GM10266 (cell line): ENCODE data around the gene NTM.

ENCODE experiments used
- DNase-seq: peaks from one replicate; pipeline ENCODE4 v3.0.0; 2012; ENCODE audit errors: extremely low spot score
- TF ChIP-seq, protein P1 (sequence below): IDR thresholded peaks from 2 replicates; pipeline ENCODE4 v1.5.1; 2012; ENCODE audit warnings: mild to moderate bottlenecking, low read depth; ENCODE audit not compliant: control insufficient read depth, insufficient read depth; ENCODE audit errors: missing control alignments

NTM gene

DNA sequence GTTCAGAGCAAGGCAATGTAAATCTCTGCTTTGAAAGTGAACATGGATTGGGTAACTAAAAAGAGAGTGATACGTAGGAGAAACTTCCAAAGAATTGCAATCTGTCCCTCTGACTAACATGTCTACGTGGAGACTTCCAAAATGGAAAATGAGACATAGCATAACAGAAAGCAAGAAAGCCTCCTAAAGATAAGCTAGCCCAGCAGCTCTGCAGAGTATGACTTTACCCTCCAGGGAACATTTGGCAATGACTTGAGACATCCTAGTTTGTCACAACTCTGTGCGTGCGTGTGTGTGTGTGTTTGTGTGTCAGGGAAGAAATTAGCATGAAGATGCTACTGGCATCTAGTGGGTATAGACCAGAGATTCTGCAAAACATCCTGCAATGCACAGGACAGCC is 817.4 kb downstream of the NTM start:
- TF ChIP-seq, protein P1, sequence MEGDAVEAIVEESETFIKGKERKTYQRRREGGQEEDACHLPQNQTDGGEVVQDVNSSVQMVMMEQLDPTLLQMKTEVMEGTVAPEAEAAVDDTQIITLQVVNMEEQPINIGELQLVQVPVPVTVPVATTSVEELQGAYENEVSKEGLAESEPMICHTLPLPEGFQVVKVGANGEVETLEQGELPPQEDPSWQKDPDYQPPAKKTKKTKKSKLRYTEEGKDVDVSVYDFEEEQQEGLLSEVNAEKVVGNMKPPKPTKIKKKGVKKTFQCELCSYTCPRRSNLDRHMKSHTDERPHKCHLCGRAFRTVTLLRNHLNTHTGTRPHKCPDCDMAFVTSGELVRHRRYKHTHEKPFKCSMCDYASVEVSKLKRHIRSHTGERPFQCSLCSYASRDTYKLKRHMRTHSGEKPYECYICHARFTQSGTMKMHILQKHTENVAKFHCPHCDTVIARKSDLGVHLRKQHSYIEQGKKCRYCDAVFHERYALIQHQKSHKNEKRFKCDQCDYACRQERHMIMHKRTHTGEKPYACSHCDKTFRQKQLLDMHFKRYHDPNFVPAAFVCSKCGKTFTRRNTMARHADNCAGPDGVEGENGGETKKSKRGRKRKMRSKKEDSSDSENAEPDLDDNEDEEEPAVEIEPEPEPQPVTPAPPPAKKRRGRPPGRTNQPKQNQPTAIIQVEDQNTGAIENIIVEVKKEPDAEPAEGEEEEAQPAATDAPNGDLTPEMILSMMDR, result no peak

DNA sequence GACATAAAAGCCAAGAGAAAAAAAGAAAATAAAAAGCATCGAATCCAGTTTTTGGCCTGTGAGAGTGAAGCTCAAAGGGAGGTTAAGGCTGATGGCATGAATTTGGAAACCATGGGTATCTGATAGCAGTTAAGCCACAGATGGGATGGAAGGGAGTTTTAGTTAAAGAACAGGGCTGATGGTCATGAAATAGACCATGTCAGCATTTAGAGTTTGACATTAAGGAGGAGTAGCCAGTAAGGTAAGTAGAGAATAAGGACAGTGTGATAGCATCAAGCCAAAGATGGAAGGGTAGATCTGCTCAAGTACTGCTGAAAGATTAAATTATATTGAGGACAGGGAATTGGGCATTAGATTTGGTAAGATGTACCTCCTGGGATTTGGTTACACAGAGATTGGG is 826.5 kb downstream of the NTM start:
- no peak for DNase-seq
- TF ChIP-seq, protein P1, result no peak

More for the DNA sequence above, 817.4 kb downstream of the NTM start:
- no peak for DNase-seq

DNA sequence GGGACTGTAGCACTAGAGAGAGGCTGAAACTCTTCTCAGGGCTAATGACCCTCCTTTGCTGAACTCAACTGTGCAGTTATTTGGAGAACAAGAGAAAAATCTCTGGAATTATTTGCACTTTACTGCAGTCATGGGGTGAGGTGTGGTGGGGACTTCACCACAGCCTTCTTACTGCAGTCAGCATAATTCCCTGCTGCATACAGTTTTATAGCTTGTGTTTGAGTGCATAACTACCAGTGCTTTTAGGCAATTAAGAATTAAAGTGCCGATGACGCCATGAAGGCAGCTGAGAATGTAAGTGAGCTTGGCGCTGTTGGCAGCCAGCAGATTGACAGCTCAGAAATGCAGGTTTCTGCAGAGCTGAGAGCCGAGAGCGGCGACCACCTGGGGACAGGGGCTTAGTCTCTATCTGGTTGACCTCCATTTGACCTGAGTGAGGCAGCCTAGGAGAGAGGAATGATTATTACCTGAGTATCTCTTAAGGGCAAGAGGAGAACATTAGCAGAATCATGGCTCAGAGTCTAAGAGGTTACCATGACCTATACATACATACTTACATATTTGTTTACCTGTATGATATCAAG is 830.0 kb downstream of the NTM start:
- TF ChIP-seq, protein P1, result no peak
- no peak for DNase-seq

DNA sequence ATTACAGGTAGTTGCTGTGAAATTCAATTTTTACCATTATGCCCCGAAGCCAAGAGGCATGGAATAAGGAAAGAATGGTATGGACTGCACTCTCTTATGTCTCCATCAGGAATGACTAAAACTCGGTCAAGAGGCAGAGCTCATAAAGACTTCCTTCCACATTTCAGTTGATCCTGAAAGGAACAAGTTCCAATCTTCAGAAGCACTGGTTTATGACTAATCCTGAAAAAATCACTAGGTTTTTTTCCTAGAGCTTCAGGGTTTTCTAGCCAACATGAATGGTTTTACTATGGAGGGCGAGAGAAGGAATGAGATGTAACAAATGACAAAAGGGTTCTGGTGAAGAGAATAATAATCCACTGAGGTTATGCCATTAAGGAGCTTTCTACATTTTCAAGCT is 832.2 kb downstream of the NTM start:
- DNase-seq, result no peak

DNA sequence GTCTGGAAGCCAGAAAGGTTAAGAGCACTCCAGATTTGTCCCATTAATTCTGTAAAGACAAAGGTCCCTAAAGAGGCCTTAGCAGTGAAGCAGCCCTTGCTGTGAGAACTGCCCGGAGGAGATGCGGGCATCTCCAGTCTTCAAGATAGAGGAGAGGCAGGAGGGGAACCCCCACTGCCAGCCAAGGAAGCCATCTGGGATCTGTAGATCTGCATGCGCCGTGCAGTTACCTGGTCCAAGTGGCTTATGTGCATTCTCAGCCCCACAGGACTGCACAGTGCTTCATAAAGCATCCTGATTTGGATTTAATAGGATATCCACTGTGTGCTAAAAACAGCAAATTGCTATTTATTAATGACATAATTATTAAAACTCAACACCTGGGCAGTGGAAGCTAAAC is 834.6 kb downstream of the NTM start:
- TF ChIP-seq, protein P1, result no peak
- DNase-seq, result no peak

More for the DNA sequence above, 832.2 kb downstream of the NTM start:
- TF ChIP-seq, protein P1, result no peak

DNA sequence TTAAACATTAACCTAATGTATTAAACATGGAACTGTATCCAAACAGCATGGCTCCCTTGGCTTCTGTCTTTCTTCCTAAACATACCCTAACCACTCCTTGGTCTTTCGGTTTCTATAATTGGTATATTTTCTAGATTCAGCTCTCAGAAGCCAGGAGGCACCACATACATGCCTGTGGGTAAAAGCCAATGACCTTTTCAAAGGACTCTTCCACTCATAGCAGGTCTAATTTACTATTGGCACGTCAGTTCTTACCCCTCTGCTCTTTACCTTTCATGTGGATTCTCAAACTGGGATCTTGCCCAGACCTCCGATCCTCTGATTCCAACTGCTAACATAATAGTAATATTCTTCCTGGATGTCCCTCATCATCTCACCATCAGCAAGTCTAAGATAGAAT is 835.1 kb downstream of the NTM start:
- no peak for DNase-seq
- TF ChIP-seq, protein P1, result no peak

DNA sequence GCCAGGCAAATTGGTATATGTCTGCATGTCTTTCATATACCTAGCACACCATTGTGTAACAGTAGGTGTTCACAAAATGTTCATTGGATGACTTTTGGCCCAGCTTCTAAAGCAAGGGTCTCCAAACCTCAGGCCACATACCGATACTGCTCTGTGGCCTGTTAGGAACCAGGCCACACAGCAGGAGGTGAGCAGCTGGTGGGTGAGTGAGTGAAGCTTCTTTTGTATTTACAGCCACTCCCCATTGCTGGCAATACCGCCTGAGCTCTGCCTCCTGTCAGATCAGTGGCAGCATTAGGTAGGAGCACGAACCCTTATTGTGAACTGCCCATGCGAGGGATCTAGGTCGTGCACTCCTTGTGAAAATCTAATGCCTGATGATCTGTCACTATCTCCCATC is 836.6 kb downstream of the NTM start:
- DNase-seq, result no peak
- TF ChIP-seq, protein P1, result no peak
